A549 (cell line): ENCODE results near the gene IL12B. TPM values are rescaled to one million over a fixed set of nuclear protein-coding genes. Genes with fewer than 3 reads are reported as not detected.

Experiments used
- ATAC-seq, 2 experiments: fragments of 200-7000 bp in 1 of 2; fragments of >200 bp in 1 of 2; cut with Nextera tagmentation in 1 of 2; cut with Tn5 transposase in 1 of 2; 3 replicates each; pipeline versions ENCODE4 v1.8.0 to v1.9.1; 2018 to 2020; ENCODE audit warnings: mild to moderate bottlenecking in 1 of 2, moderate library complexity in 1 of 2
- CTCF ChIA-PET: fragments of 300-600 bp; sonication (Branson Sonifier 250); formaldehyde crosslinking; extraction: SDS; loops from one replicate; lab custom pipeline; 2021; ENCODE audit warnings: antibody characterized with exemption, inconsistent platforms; lab: Yijun Ruan, JAX
- POLR2A ChIA-PET: fragments of 350-600 bp; formaldehyde crosslinking; extraction: SDS; loops from one replicate; lab custom pipeline; 2021; ENCODE audit warnings: antibody characterized with exemption, inconsistent platforms; lab: Yijun Ruan, JAX
- DNase-seq, 2 experiments: peaks; one replicate each; pipeline versions ENCODE4 v3.0.0 to v3.0.0-alpha.2; 2011 to 2016; ENCODE audit warnings: low read depth in 1 of 2, low spot score in 1 of 2
- FAIRE-seq: peaks from 2 replicates; lab custom pipeline; 2011; peaks lifted over from hg19 to GRCh38; lab: Jason Lieb, UNC
- H3K27ac ChIP-seq, 2 experiments: fragments of >200 bp; sonication (Bioruptor Twin); formaldehyde crosslinking; 3 replicates each; pipeline ENCODE4 v1.5.1; 2016 to 2017
- H3K4me1 ChIP-seq: fragments of >200 bp; sonication (Bioruptor Twin); formaldehyde crosslinking; 3 replicates; pipeline ENCODE4 v1.6.1; 2016
- H3K4me2 ChIP-seq: fragments of >200 bp; sonication (Bioruptor Twin); formaldehyde crosslinking; 3 replicates; pipeline ENCODE4 v1.6.1; 2016
- H3K4me3 ChIP-seq: fragments of >200 bp; sonication (Bioruptor Twin); formaldehyde crosslinking; 3 replicates; pipeline ENCODE4 v1.5.1; 2016
- H3K9me3 ChIP-seq: fragments of >200 bp; sonication (Bioruptor Twin); formaldehyde crosslinking; 3 replicates; pipeline ENCODE4 v1.6.1; 2016
- BCL3 ChIP-seq: fragments of >200 bp; sonication (Bioruptor Twin); formaldehyde crosslinking; IDR thresholded peaks from 3 replicates; pipeline ENCODE4 v1.6.1; 2016
- BHLHE40 ChIP-seq: IDR thresholded peaks from 2 replicates; pipeline ENCODE4 v1.6.1; 2012; ENCODE audit warnings: low read depth, low read length, inconsistent platforms
- CBX2 ChIP-seq: fragments of 200-600 bp; sonication (generic); IDR thresholded peaks from 2 replicates; pipeline ENCODE4 v1.6.1; 2016; ENCODE audit warnings: low read depth, mild to moderate bottlenecking, borderline replicate concordance
- CEBPB ChIP-seq, 2 experiments: fragments of >200 bp in 1 of 2; sonication (Bioruptor Twin) in 1 of 2; formaldehyde crosslinking in 1 of 2; IDR thresholded peaks; 2 replicates each; pipeline ENCODE4 v1.6.1; 2012 to 2016
- CTCF ChIP-seq: fragments of >200 bp; sonication (Bioruptor Twin); formaldehyde crosslinking; IDR thresholded peaks from 3 replicates; pipeline ENCODE4 v1.5.1; 2016
- EHMT2 ChIP-seq: fragments of 200-600 bp; sonication (generic); IDR thresholded peaks from 2 replicates; pipeline ENCODE4 v1.6.1; 2016; ENCODE audit warnings: antibody characterized with exemption, low read depth, mild to moderate bottlenecking, moderate library complexity
- EP300 ChIP-seq, 2 experiments: fragments of >200 bp; sonication (Bioruptor Twin); formaldehyde crosslinking; IDR thresholded peaks; 2 replicates in 1 of 2; 3 replicates in 1 of 2; pipeline ENCODE4 v1.6.1; 2016 to 2017
- ESRRA ChIP-seq: fragments of 150-350 bp; IDR thresholded peaks from 2 replicates; pipeline ENCODE4 v1.6.1; 2014; ENCODE audit warnings: mild to moderate bottlenecking, low read length, borderline replicate concordance
- GATA3 ChIP-seq: IDR thresholded peaks from 2 replicates; pipeline ENCODE4 v1.6.1; 2012; ENCODE audit warnings: borderline replicate concordance
- HDAC2 ChIP-seq: fragments of 200-600 bp; sonication (generic); IDR thresholded peaks from 2 replicates; pipeline ENCODE4 v1.6.1; 2016
- HES2 ChIP-seq: fragments of >200 bp; sonication (Bioruptor Twin); formaldehyde crosslinking; IDR thresholded peaks from 2 replicates; pipeline ENCODE4 v1.6.1; 2016
- HEYL ChIP-seq: fragments of 250-450 bp; sonication (Bioruptor Pico); IDR thresholded peaks from 2 replicates; pipeline ENCODE4 v1.8.0; 2021; ENCODE audit warnings: mild to moderate bottlenecking, moderate library complexity
- HOXA7 ChIP-seq: fragments of 250-450 bp; sonication (Bioruptor Pico); IDR thresholded peaks from 2 replicates; pipeline ENCODE4 v1.5.0; 2020; ENCODE audit warnings: mild to moderate bottlenecking, moderate library complexity
- HOXB13 ChIP-seq: fragments of 250-450 bp; sonication (Bioruptor Pico); IDR thresholded peaks from 2 replicates; pipeline ENCODE4 v1.5.0; 2020; ENCODE audit warnings: low read depth, mild to moderate bottlenecking, moderate library complexity
- HOXB5 ChIP-seq: fragments of 250-450 bp; sonication (Bioruptor Pico); IDR thresholded peaks from 2 replicates; pipeline ENCODE4 v1.5.0; 2020; ENCODE audit warnings: mild to moderate bottlenecking, moderate library complexity
- JUNB ChIP-seq: fragments of >200 bp; sonication (Bioruptor Twin); formaldehyde crosslinking; IDR thresholded peaks from 2 replicates; pipeline ENCODE4 v1.6.1; 2016
- KDM1A ChIP-seq: fragments of 200-600 bp; sonication (generic); IDR thresholded peaks from 2 replicates; pipeline ENCODE4 v1.6.1; 2016; ENCODE audit warnings: low read depth, mild to moderate bottlenecking
- MAX ChIP-seq: IDR thresholded peaks from 2 replicates; pipeline ENCODE4 v1.6.1; 2012
- NFE2L2 ChIP-seq: fragments of 150-350 bp; conservative IDR thresholded peaks from 2 replicates; pipeline ENCODE4 v1.6.1; 2014; ENCODE audit warnings: low read length
- NR3C1 ChIP-seq: fragments of >200 bp; sonication (Bioruptor Twin); formaldehyde crosslinking; IDR thresholded peaks from 3 replicates; pipeline ENCODE4 v1.6.1; 2017
- PHF8 ChIP-seq: fragments of 200-600 bp; sonication (generic); IDR thresholded peaks from 2 replicates; pipeline ENCODE4 v1.6.1; 2016; ENCODE audit warnings: low read depth, mild to moderate bottlenecking, antibody characterized with exemption, moderate library complexity, borderline replicate concordance
- POLR2AphosphoS2 ChIP-seq: conservative IDR thresholded peaks from 2 replicates; pipeline ENCODE4 v1.6.1; 2012; ENCODE audit warnings: low read length, improper control_type of control experiment, inconsistent platforms
- RAD21 ChIP-seq, 2 experiments: fragments of >200 bp in 1 of 2; sonication (Bioruptor Twin) in 1 of 2; formaldehyde crosslinking in 1 of 2; IDR thresholded peaks in 1 of 2; conservative IDR thresholded peaks in 1 of 2; 2 replicates in 1 of 2; 3 replicates in 1 of 2; pipeline ENCODE4 v1.6.1; 2012 to 2018; ENCODE audit warnings: inconsistent platforms in 1 of 2
- RCOR1 ChIP-seq: fragments of 150-350 bp; IDR thresholded peaks from 2 replicates; pipeline ENCODE4 v1.6.1; 2014; ENCODE audit warnings: antibody characterized with exemption, low read length, low read depth
- REST ChIP-seq: fragments of 200-600 bp; sonication (generic); IDR thresholded peaks from 2 replicates; pipeline ENCODE4 v1.6.1; 2016; ENCODE audit warnings: antibody characterized with exemption, mild to moderate bottlenecking, moderate library complexity
- RNF2 ChIP-seq: fragments of 200-600 bp; sonication (generic); IDR thresholded peaks from 2 replicates; pipeline ENCODE4 v1.6.1; 2016; ENCODE audit warnings: low read depth, mild to moderate bottlenecking, antibody characterized with exemption, moderate library complexity, borderline replicate concordance
- SMC3 ChIP-seq: fragments of >200 bp; sonication (Bioruptor Twin); formaldehyde crosslinking; IDR thresholded peaks from 3 replicates; pipeline ENCODE4 v1.6.1; 2018; ENCODE audit warnings: inconsistent platforms
- SREBF2 ChIP-seq: fragments of 450-650 bp; IDR thresholded peaks from 2 replicates; pipeline ENCODE4 v1.6.1; 2014; ENCODE audit warnings: mild to moderate bottlenecking, moderate library complexity
- TFCP2L1 ChIP-seq: fragments of 250-450 bp; sonication (Bioruptor Pico); IDR thresholded peaks from 2 replicates; pipeline ENCODE4 v1.5.0; 2021; ENCODE audit warnings: mild to moderate bottlenecking
- TP53 ChIP-seq: fragments of 250-450 bp; sonication (Bioruptor Pico); IDR thresholded peaks from 2 replicates; pipeline ENCODE4 v1.5.0; 2021; ENCODE audit warnings: mild to moderate bottlenecking, moderate library complexity
- USF2 ChIP-seq: fragments of 450-650 bp; IDR thresholded peaks from 2 replicates; pipeline ENCODE4 v1.6.1; 2014; ENCODE audit warnings: antibody characterized with exemption
- ZC3H11A ChIP-seq: fragments of 450-650 bp; IDR thresholded peaks from 2 replicates; pipeline ENCODE4 v1.6.1; 2014; ENCODE audit warnings: antibody characterized with exemption, mild to moderate bottlenecking
- ZNF302 ChIP-seq: fragments of 250-450 bp; sonication (Bioruptor Pico); IDR thresholded peaks from 2 replicates; pipeline ENCODE4 v1.9.0; 2021; ENCODE audit warnings: inconsistent platforms, mild to moderate bottlenecking, moderate library complexity
- WGBS: methylation state at CpG from one replicate; pipeline ENCODE4 v1.1.6; 2017; ENCODE audit errors: missing lambda C conversion rate; 5-methylcytosine and 5-hydroxymethylcytosine counted together
- polyA plus RNA-seq, 4 experiments: library from polyadenylated mRNA; depleted of rRNA in 3 of 4; stranded (reverse); fragments of >200 nt; fragmentation: RNase III in 1 of 4; extraction: RNeasy Plus Mini Kit Qiagen cat#74134 plus additional on column Dnase treatment in 1 of 4; gene quantifications; 2 replicates in 3 of 4; 3 replicates in 1 of 4; pipeline ENCODE4 v1.2.3, GENCODE V29; 2011 to 2017

Gene IL12B
- polyA plus RNA-seq, 2 of the 4 experiments (the other 2 are of a cell fraction): 0.08 to 0.09 TPM

GRCh38 chr5:159331093-159331973, 1.0 kb upstream of the IL12B start:
- ChIA-PET CTCF (interaction anchor here (0.6 to 2.8 kb wide), 23 partner anchors 10 to 868 kb away, joined by 3 to 18 read pairs (median 3); partner anchors contain the start of gene ADRA1B), POLR2A (interaction anchor here (0.7 kb wide), 1 partner anchor 10 kb away, joined by 3 read pairs; no protein-coding TSS in a partner anchor)
- WGBS: 8% methylated on average over 36 of the region's 50 CpGs
- Histone ChIP-seq H3K27ac (peak overlapping the region; percentile 88 to 96), H3K4me2 (peak overlapping the region; percentile 79), H3K9me3 (no peaks in the 10 kb centered on the region), H3K4me1 (peaks cover 21% of the 10 kb centered on the region; the same call in 2 of the 3 replicates), H3K4me3 (peak overlapping the region; percentile 53)
- FAIRE-seq: no peak
- peak; percentile 71 to 76 for DNase-seq
- ATAC-seq: peak; percentile 95 to 96
- TF ChIP-seq RCOR1 (no peak), MAX (peak; percentile 84), RNF2 (no peak), HOXB5 (CRISPR knock-in tag) (no peak), EHMT2 (no peak), POLR2AphosphoS2 (no peak), TP53 (CRISPR knock-in tag) (no peak), NR3C1 (no peak), BCL3 (no peak), USF2 (no peak), GATA3 (no peak), HEYL (no peak), EP300 (IDR thresholded peaks at IDR 0.05) (no peak), REST (no peak), JUNB (no peak), ZNF302 (CRISPR knock-in tag) (no peak), HES2 (no peak), PHF8 (peak; percentile 92), HOXB13 (CRISPR knock-in tag) (no peak), RAD21 (conservative IDR thresholded peaks at IDR 0.05 in 1 of 2, IDR thresholded peaks at IDR 0.05 in 1 of 2) (peak; percentile 63 to 82), CBX2 (no peak), ESRRA (peak; percentile 12; the same call in 1 of the 2 replicates), SMC3 (peak; percentile 72), TFCP2L1 (CRISPR knock-in tag) (no peak), BHLHE40 (peak; percentile 82), CTCF (peak; percentile 74), HOXA7 (no peak), HDAC2 (no peak), CEBPB (IDR thresholded peaks at IDR 0.05) (no peak), SREBF2 (no peak), ZC3H11A (no peak), KDM1A (0 out of 2 replicates have a peak, but pooled peaks have one; percentile 41), NFE2L2 (no peak)
